Stomach (tissue), 9 donors: ENCODE data around the gene RABGAP1L. TPM values are rescaled to one million over a fixed set of nuclear protein-coding genes. Genes with fewer than 3 reads are reported as not detected.

Experiments
- DNase-seq, 2 donors: peaks; one replicate each; pipeline versions ENCODE4 v3.0.0 to v3.0.0-alpha.2; 2013 to 2019
- H3K27ac ChIP-seq, 5 donors: fragments of 200-600 bp in 4 of 5; sonication (generic) in 4 of 5; one replicate each; pipeline ENCODE4 v1.5.1; 2013 to 2019; ENCODE audit warnings: mild to moderate bottlenecking in 1 of 5, moderate library complexity in 1 of 5
- H3K27me3 ChIP-seq, 3 donors: fragments of 200-600 bp; sonication (generic); one replicate each; pipeline ENCODE4 v1.5.1; 2017 to 2019; ENCODE audit warnings: mixed run types in 1 of 3
- H3K36me3 ChIP-seq, 4 donors: fragments of 200-600 bp; sonication (generic); 1 replicate in 3 of 4; 2 replicates in 1 of 4; pipeline ENCODE4 v1.5.1; 2016 to 2019
- H3K4me1 ChIP-seq, 4 donors: fragments of 200-600 bp; sonication (generic); one replicate each; pipeline ENCODE4 v1.5.1; 2016 to 2019
- H3K4me3 ChIP-seq, 4 donors: fragments of 200-600 bp; sonication (generic) in 3 of 4; one replicate each; pipeline ENCODE4 v1.5.1; 2016 to 2019; ENCODE audit warnings: mild to moderate bottlenecking in 1 of 4
- H3K9me3 ChIP-seq, 4 donors: fragments of 200-600 bp; sonication (generic); one replicate each; pipeline ENCODE4 v1.5.1; 2016 to 2019
- CTCF ChIP-seq, 7 experiments: fragments of 450-650 bp in 4 of 7; fragments of 200-600 bp in 3 of 7; sonication (generic) in 3 of 7; IDR thresholded peaks; one replicate each; pipeline ENCODE4 v1.5.1; 2016 to 2019; ENCODE audit warnings: antibody characterized with exemption in 7 of 7, control low read depth in 2 of 7, mild to moderate bottlenecking in 1 of 7
- EP300 ChIP-seq: sonication (generic); formaldehyde crosslinking; IDR thresholded peaks from one replicate; pipeline ENCODE4 v1.6.1; 2017; ENCODE audit warnings: antibody characterized with exemption
- POLR2A ChIP-seq, 4 donors: fragments of 450-650 bp; IDR thresholded peaks; one replicate each; pipeline ENCODE4 v1.6.1; 2016; ENCODE audit warnings: antibody characterized with exemption in 4 of 4, control low read depth in 2 of 4, mild to moderate bottlenecking in 1 of 4, moderate library complexity in 1 of 4
- POLR2AphosphoS5 ChIP-seq, 3 donors: sonication (generic); formaldehyde crosslinking; IDR thresholded peaks; one replicate each; pipeline ENCODE4 v1.6.1; 2016; ENCODE audit warnings: antibody characterized with exemption in 3 of 3
- WGBS, 5 donors: extraction: QIAGEN DNeasy Blood & Tissue Kit in 3 of 5; methylation state at CpG; one replicate each; pipeline versions ENCODE4 v1.1.5 to v1.1.7; 2013 to 2018; 5-methylcytosine and 5-hydroxymethylcytosine counted together
- intact Hi-C: fragments of 100-400 bp; cut with DNase I; formaldehyde crosslinking; loops from one replicate; pipeline ENCODE4 v1.15.1; 2023; ENCODE audit warnings: low total_unique reads
- polyA plus RNA-seq, 3 donors: library from polyadenylated mRNA; stranded (reverse); fragments of 200-250 nt; gene quantifications; one replicate each; pipeline ENCODE4 v1.2.3, GENCODE V29; 2013
- total RNA-seq, 5 donors: library from RNA; depleted of rRNA; stranded (reverse); fragments of >200 nt; gene quantifications; one replicate each; pipeline versions ENCODE4 v1.1.0 to v1.2.3, GENCODE V29; 2014 to 2016
- donor health status: healthy with polysubstance abuse.
- donor health status: Bipolar disorder and iron deficiency.
- donor health status: healthy.

RABGAP1L gene
- total and polyA plus RNA-seq, 8 donors = 14.2 to 238 (median 57.9) TPM

GRCh38 chr1:174968750-174969244, 809.5 kb downstream of the RABGAP1L start:
- 48 to 58% (median 56%) methylated on average over 5 of the region's 5 CpGs for WGBS, 5 donors

GRCh38 chr1:174969977-174970376, 810.7 kb downstream of the RABGAP1L start:
- H3K4me1 ChIP-seq = peaks cover 25 to 60% (median 53%) of the 10 kb centered on the region in 4 donors
- no peak overlapping the region for H3K4me3 ChIP-seq
- WGBS, 5 donors = 74 to 91% (median 80%) methylated on average over 1 of the region's 1 CpG
- H3K36me3 ChIP-seq = peaks cover 0 to 18% (median 2%) of the 10 kb centered on the region in 4 donors
- intact Hi-C loops = no loop called here
- H3K9me3 ChIP-seq = no peaks in the 10 kb centered on the region
- no peaks in the 10 kb centered on the region for H3K27me3 ChIP-seq
- H3K27ac ChIP-seq = peak overlapping the region in 1 of 5 donors; percentile 81
- TF ChIP-seq POLR2AphosphoS5 (IDR thresholded peaks at IDR 0.05) (no peak), CTCF (IDR thresholded peaks at IDR 0.05) (no peak)
- no peak for DNase-seq

More at GRCh38 chr1:174968750-174969244, 809.5 kb downstream of the RABGAP1L start:
- intact Hi-C loops = no loop called here
- Histone ChIP-seq H3K27me3 (no peaks in the 10 kb centered on the region), H3K27ac (peak overlapping the region in 4 of 5 donors; percentile 45 to 81 (median 58)), H3K4me1 (peaks cover 37 to 72% (median 65%) of the 10 kb centered on the region in 4 donors), H3K4me3 (no peak overlapping the region), H3K36me3 (peaks cover 0 to 12% (median 2%) of the 10 kb centered on the region in 4 donors), H3K9me3 (no peaks in the 10 kb centered on the region)
- peak in 1 of 2 donors; percentile 60 for DNase-seq
- TF ChIP-seq CTCF (IDR thresholded peaks at IDR 0.05) = no peak
- no peak for TF ChIP-seq POLR2AphosphoS5 (IDR thresholded peaks at IDR 0.05)
- no peak for TF ChIP-seq POLR2A (IDR thresholded peaks at IDR 0.05)
- no peak for TF ChIP-seq EP300

DNA sequence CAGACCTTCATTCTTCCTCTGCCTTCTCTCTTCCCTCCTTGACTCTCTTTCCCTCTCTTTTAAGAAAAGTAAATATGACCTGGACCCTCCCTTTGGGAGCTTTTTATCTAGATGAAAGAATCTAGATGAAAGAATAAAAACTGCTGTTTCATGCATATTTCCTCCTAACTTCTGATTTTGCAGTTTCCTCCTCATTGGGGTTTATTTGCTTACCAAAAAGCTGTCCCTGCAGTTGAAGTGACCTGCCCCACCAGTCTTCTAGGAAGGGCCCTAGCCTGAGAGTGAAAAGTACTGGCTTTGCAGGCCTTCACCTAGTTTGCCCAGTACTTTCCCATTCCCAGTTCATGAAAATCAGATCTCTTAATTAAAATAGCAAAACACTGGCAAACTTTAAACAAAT, 812.1 kb downstream of the RABGAP1L start:
- Histone ChIP-seq H3K9me3 (no peaks in the 10 kb centered on the region), H3K27ac (peak overlapping the region in 4 of 5 donors; percentile 11 to 47 (median 30)), H3K4me3 (no peak overlapping the region), H3K36me3 (peaks cover 0 to 32% (median 5%) of the 10 kb centered on the region in 4 donors), H3K4me1 (peaks cover 11 to 46% (median 38%) of the 10 kb centered on the region in 4 donors), H3K27me3 (no peaks in the 10 kb centered on the region)
- DNase-seq = no peak
- intact Hi-C loops = no loop called here
- TF ChIP-seq POLR2AphosphoS5 (IDR thresholded peaks at IDR 0.05) = no peak
- TF ChIP-seq EP300 = no peak
- TF ChIP-seq CTCF (IDR thresholded peaks at IDR 0.05) = no peak
- TF ChIP-seq POLR2A (IDR thresholded peaks at IDR 0.05) = no peak

GRCh38 chr1:174971902-174972301, 812.6 kb downstream of the RABGAP1L start:
- no peaks in the 10 kb centered on the region for H3K27me3 ChIP-seq
- WGBS, 5 donors = 26 to 65% (median 39%) methylated on average over 2 of the region's 2 CpGs
- no peak overlapping the region for H3K4me3 ChIP-seq
- DNase-seq = no peak
- H3K4me1 ChIP-seq = peaks cover 7 to 46% (median 36%) of the 10 kb centered on the region in 4 donors
- no peaks in the 10 kb centered on the region for H3K9me3 ChIP-seq
- TF ChIP-seq EP300 = no peak
- no peak for TF ChIP-seq POLR2AphosphoS5 (IDR thresholded peaks at IDR 0.05)
- TF ChIP-seq CTCF (IDR thresholded peaks at IDR 0.05) = no peak
- TF ChIP-seq POLR2A (IDR thresholded peaks at IDR 0.05) = no peak
- peak overlapping the region in 3 of 5 donors; percentile 11 to 47 (median 31) for H3K27ac ChIP-seq
- peaks cover 0 to 36% (median 7%) of the 10 kb centered on the region in 4 donors for H3K36me3 ChIP-seq
- intact Hi-C loops = no loop called here
